IMR-90 (cell line): ENCODE results near the gene MTUS2. TPM values are rescaled to one million over a fixed set of nuclear protein-coding genes. Genes with fewer than 3 reads are reported as not detected.

Experiments
- ATAC-seq: fragments of 200-7000 bp; cut with Tn5 transposase; 2 replicates; pipeline ENCODE4 v1.9.1; 2020; ENCODE audit warnings: low read depth, mild to moderate bottlenecking, moderate library complexity
- BruUV-seq: library from RNA; stranded (reverse); fragments of 400-500 nt; replicated peaks from 2 replicates; lab custom pipeline; 2021; lab: Mats Ljungman, UMichigan
- CTCF ChIA-PET: fragments of 300-600 bp; formaldehyde crosslinking; extraction: SDS; loops from one replicate; lab custom pipeline; 2021; ENCODE audit warnings: antibody characterized with exemption; lab: Yijun Ruan, JAX
- POLR2A ChIA-PET: fragments of 300-600 bp; sonication (Branson Sonifier 250); formaldehyde crosslinking; loops from one replicate; lab custom pipeline; 2022; ENCODE audit warnings: antibody characterized with exemption; ENCODE audit not compliant: unreplicated experiment; lab: Charles Lee
- DNase-seq: peaks from one replicate; pipeline ENCODE4 v3.0.0; 2013
- H2AFZ ChIP-seq: replicated peaks from 2 replicates; pipeline ENCODE3; 2013; ENCODE audit warnings: low read length, mild to moderate bottlenecking; ENCODE audit not compliant: poor library complexity
- H2AK5ac ChIP-seq: 2 replicates; pipeline ENCODE4 v1.6.1; 2013; ENCODE audit warnings: low read depth, low read length, inconsistent platforms
- H2AK9ac ChIP-seq: replicated peaks from 2 replicates; pipeline ENCODE3; 2013; ENCODE audit warnings: mild to moderate bottlenecking, low read depth, low read length, moderate library complexity; ENCODE audit not compliant: poor library complexity
- H2BK120ac ChIP-seq: 2 replicates; pipeline ENCODE4 v1.6.1; 2013; ENCODE audit warnings: low read depth, low read length, inconsistent platforms
- H2BK15ac ChIP-seq: 3 replicates; pipeline ENCODE4 v1.6.1; 2013; ENCODE audit warnings: low read depth, low read length, inconsistent platforms
- H2BK20ac ChIP-seq: 2 replicates; pipeline ENCODE4 v1.6.1; 2013; ENCODE audit warnings: low read depth, mild to moderate bottlenecking, inconsistent platforms, low read length, moderate library complexity
- H2BK5ac ChIP-seq: 2 replicates; pipeline ENCODE4 v1.6.1; 2013; ENCODE audit warnings: mild to moderate bottlenecking, low read depth, low read length, inconsistent platforms; ENCODE audit not compliant: poor library complexity, severe bottlenecking
- H3K14ac ChIP-seq: replicated peaks from 2 replicates; pipeline ENCODE4 v1.6.1; 2013; ENCODE audit warnings: low read depth, low read length, inconsistent platforms
- H3K18ac ChIP-seq: 2 replicates; pipeline ENCODE4 v1.6.1; 2013; ENCODE audit warnings: low read depth, low read length, control low read depth
- H3K23ac ChIP-seq: 2 replicates; pipeline ENCODE4 v1.6.1; 2013; ENCODE audit warnings: low read depth, low read length, inconsistent platforms
- H3K27ac ChIP-seq: 2 replicates; pipeline ENCODE4 v1.5.1; 2013; ENCODE audit warnings: mild to moderate bottlenecking, control low read depth, low read length; ENCODE audit not compliant: insufficient read depth
- H3K27me3 ChIP-seq: 2 replicates; pipeline ENCODE4 v1.6.1; 2013; ENCODE audit warnings: low read length; ENCODE audit not compliant: control insufficient read depth, insufficient read depth
- H3K36me3 ChIP-seq: 2 replicates; pipeline ENCODE4 v1.6.1; 2013; ENCODE audit warnings: low read length, mixed read lengths; ENCODE audit not compliant: control insufficient read depth, insufficient read depth
- H3K4ac ChIP-seq: 2 replicates; pipeline ENCODE4 v1.6.1; 2013; ENCODE audit warnings: low read depth, low read length, inconsistent platforms
- H3K4me1 ChIP-seq: 2 replicates; pipeline ENCODE4 v1.6.1; 2013; ENCODE audit warnings: low read length, mixed read lengths; ENCODE audit not compliant: control insufficient read depth, insufficient read depth
- H3K4me2 ChIP-seq: 2 replicates; pipeline ENCODE4 v1.6.1; 2013; ENCODE audit warnings: low read depth, mild to moderate bottlenecking, control low read depth, low read length, moderate library complexity
- H3K4me3 ChIP-seq: 2 replicates; pipeline ENCODE4 v1.5.1; 2013; ENCODE audit warnings: low read depth, mild to moderate bottlenecking, control low read depth, low read length, moderate library complexity; ENCODE audit not compliant: insufficient read depth
- H3K56ac ChIP-seq: 2 replicates; pipeline ENCODE4 v1.6.1; 2013; ENCODE audit warnings: low read length, inconsistent platforms; ENCODE audit not compliant: insufficient read depth; ENCODE audit errors: extremely low read depth
- H3K79me1 ChIP-seq, 2 experiments: 2 replicates each; pipeline ENCODE4 v1.6.1; 2013; ENCODE audit warnings: low read length in 2 of 2, inconsistent platforms in 1 of 2, low read depth in 1 of 2
- H3K9ac ChIP-seq: 2 replicates; pipeline ENCODE4 v1.6.1; 2013; ENCODE audit warnings: low read depth, low read length, control low read depth
- H3K9me1 ChIP-seq: 2 replicates; pipeline ENCODE4 v1.6.1; 2013; ENCODE audit warnings: low read length, inconsistent platforms; ENCODE audit not compliant: insufficient read depth
- H3K9me3 ChIP-seq: 2 replicates; pipeline ENCODE4 v1.6.1; 2013; ENCODE audit warnings: low read length; ENCODE audit not compliant: control insufficient read depth, insufficient read depth
- H4K20me1 ChIP-seq: 2 replicates; pipeline ENCODE4 v1.6.1; 2013; ENCODE audit warnings: low read length, inconsistent platforms; ENCODE audit not compliant: insufficient read depth
- H4K5ac ChIP-seq: 2 replicates; pipeline ENCODE4 v1.6.1; 2013; ENCODE audit warnings: mild to moderate bottlenecking, low read depth, low read length, control low read depth
- H4K8ac ChIP-seq, 2 experiments: 2 replicates each; pipeline ENCODE4 v1.6.1; 2013; ENCODE audit warnings: low read depth in 2 of 2, low read length in 2 of 2, control low read depth in 1 of 2, inconsistent platforms in 1 of 2
- H4K91ac ChIP-seq: 2 replicates; pipeline ENCODE4 v1.6.1; 2013; ENCODE audit warnings: low read depth, low read length, inconsistent platforms; ENCODE audit not compliant: insufficient read depth
- RAD21 ChIP-seq: IDR thresholded peaks from 2 replicates; pipeline ENCODE4 v1.6.1; 2012; ENCODE audit warnings: low read length, improper control_type of control experiment
- WGBS, 2 experiments: methylation state at CpG; one replicate each; pipeline versions ENCODE4 v1.1.5 to v1.1.7; 2013; ENCODE audit warnings: missing lambda C conversion rate in 2 of 2; ENCODE audit not compliant: insufficient read length in 1 of 2; ENCODE audit errors: extremely low coverage in 2 of 2; 5-methylcytosine and 5-hydroxymethylcytosine counted together
- dilution Hi-C: fragments of 300-500 bp; cut with HindIII; formaldehyde crosslinking; loops from one replicate; pipeline ENCODE4 v1.14.3; 2018; ENCODE audit warnings: low sequenced_read_pairs; ENCODE audit not compliant: unreplicated experiment
- in situ Hi-C: fragments of 300-500 bp; cut with MboI; formaldehyde crosslinking; loops from 3 replicates; pipeline ENCODE4 v1.14.3; 2019; ENCODE audit warnings: low sequenced_read_pairs, inconsistent platforms, mixed read lengths
- intact Hi-C: fragments of 100-400 bp; cut with micrococcal nuclease; formaldehyde crosslinking; loops from 2 replicates; pipeline ENCODE4 v1.10.0; 2022
- polyA plus RNA-seq, 3 experiments: library from polyadenylated mRNA; depleted of rRNA; stranded (reverse); fragments of >200 nt; gene quantifications; 2 replicates each; pipeline ENCODE4 v1.2.3, GENCODE V29; 2012; ENCODE audit warnings: low replicate concordance in 1 of 3
- total RNA-seq: library from RNA; depleted of rRNA; stranded (reverse); fragments of >200 nt; gene quantifications from 2 replicates; pipeline ENCODE4 v1.2.3, GENCODE V29; 2012

MTUS2 gene
- total and polyA plus RNA-seq, 2 of the 4 experiments (the other 2 are of a cell fraction): under 0.01 to 0.02 TPM

DNA sequence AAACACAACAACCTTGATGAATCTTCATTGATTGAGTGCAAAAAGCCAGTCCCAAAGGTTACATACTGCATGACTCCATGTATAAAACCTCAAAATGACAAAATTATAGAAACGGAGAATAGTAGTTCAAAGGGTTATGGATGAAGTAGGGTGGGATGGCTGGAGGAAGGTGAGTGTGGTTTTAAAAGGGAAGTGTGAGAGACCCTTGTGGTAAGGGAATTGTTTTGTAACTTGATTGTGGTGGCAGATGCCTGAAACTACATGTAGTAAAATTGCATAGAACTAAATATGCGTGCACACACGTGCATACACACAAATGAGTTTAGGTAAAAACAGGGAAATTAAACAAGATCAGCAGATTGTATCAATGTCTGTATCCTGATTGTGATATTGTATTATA lies 340.7 kb downstream of the MTUS2 start:
- Histone ChIP-seq H3K14ac (no peak overlapping the region), H2AK9ac (no peak overlapping the region), H3K79me1 (no peaks in the 10 kb centered on the region), H2BK5ac (no peak overlapping the region), H3K36me3 (no peaks in the 10 kb centered on the region), H3K56ac (no peak overlapping the region), H3K4ac (no peak overlapping the region), H4K20me1 (no peaks in the 10 kb centered on the region), H3K9me1 (no peaks in the 10 kb centered on the region), H3K4me1 (no peaks in the 10 kb centered on the region), H3K27ac (no peak overlapping the region), H3K9me3 (peaks cover 20% of the 10 kb centered on the region), H4K5ac (no peak overlapping the region), H2BK15ac (no peak overlapping the region), H4K91ac (no peak overlapping the region), H3K4me2 (no peak overlapping the region), H4K8ac (no peak overlapping the region), H2BK120ac (no peak overlapping the region), H3K18ac (no peak overlapping the region), H2AFZ (no peak overlapping the region), H3K27me3 (no peaks in the 10 kb centered on the region), H3K23ac (no peak overlapping the region), H3K9ac (no peak overlapping the region), H2BK20ac (no peak overlapping the region), H3K4me3 (no peak overlapping the region), H2AK5ac (no peak overlapping the region)
- ChIA-PET POLR2A (no interaction called here), CTCF (no interaction called here)
- dilution Hi-C loops (no loop called here), intact Hi-C loops (no loop called here), in situ Hi-C loops (no loop called here)
- DNase-seq (no peak), ATAC-seq (no peak)
- TF ChIP-seq RAD21: no peak
- 100% methylated on average over 1 of the region's 3 CpGs; no CpG with 5 or more reads in 1 of the 2 experiments for WGBS, 2 experiments
- no TSS peak for BruUV-seq
